HepG2 (cell line): ENCODE data around the gene RAB3A. TPM values are rescaled to one million over a fixed set of nuclear protein-coding genes. Genes with fewer than 3 reads are reported as not detected.

Source experiments
- EHMT2 ChIP-seq: fragments of 200-600 bp; sonication (generic); IDR thresholded peaks from 2 replicates; pipeline ENCODE4 v1.7.0; 2017; ENCODE audit warnings: antibody characterized with exemption, low read depth, low read length, borderline replicate concordance
- ETV5 ChIP-seq: IDR thresholded peaks from 2 replicates; pipeline ENCODE4 v1.6.1; 2018; ENCODE audit warnings: missing biosample characterization, missing genetic modification reagents, inconsistent platforms, borderline replicate concordance
- KLF9 ChIP-seq: IDR thresholded peaks from 2 replicates; pipeline ENCODE4 v1.6.1; 2016; ENCODE audit warnings: low read depth
- MTF1 ChIP-seq: sonication (generic); formaldehyde crosslinking; IDR thresholded peaks from 2 replicates; pipeline ENCODE4 v1.5.0; 2020; ENCODE audit warnings: missing genetic modification reagents
- NFE2 ChIP-seq: sonication (generic); formaldehyde crosslinking; IDR thresholded peaks from 2 replicates; pipeline ENCODE4 v1.4.0; 2020; ENCODE audit warnings: missing genetic modification reagents
- NR2F1 ChIP-seq, 2 experiments: fragments of 450-650 bp in 1 of 2; formaldehyde crosslinking in 1 of 2; IDR thresholded peaks; 2 replicates each; pipeline versions ENCODE4 v1.5.0 to v1.6.1; 2016 to 2020; ENCODE audit warnings: mild to moderate bottlenecking in 1 of 2, missing compliant biosample characterization in 1 of 2, missing genetic modification reagents in 1 of 2, moderate library complexity in 1 of 2
- PHF21A ChIP-seq: sonication (generic); formaldehyde crosslinking; IDR thresholded peaks from 2 replicates; pipeline ENCODE4 v1.5.0; 2020; ENCODE audit warnings: mild to moderate bottlenecking, missing genetic modification reagents
- SKIL ChIP-seq: sonication (generic); formaldehyde crosslinking; IDR thresholded peaks from 2 replicates; pipeline ENCODE4 v1.8.0; 2022; ENCODE audit warnings: missing genetic modification reagents, mild to moderate bottlenecking, moderate library complexity, borderline replicate concordance
- ZFYVE20 ChIP-seq: sonication (generic); formaldehyde crosslinking; IDR thresholded peaks from 2 replicates; pipeline ENCODE4 v1.8.0; 2023; ENCODE audit warnings: low read depth, mild to moderate bottlenecking, moderate library complexity, missing genetic modification reagents, borderline replicate concordance
- ZNF577 ChIP-seq: sonication (generic); formaldehyde crosslinking; IDR thresholded peaks from 2 replicates; pipeline ENCODE4 v1.4.0; 2020; ENCODE audit warnings: mild to moderate bottlenecking, low read depth, missing genetic modification reagents, borderline replicate concordance
- ZNF580 ChIP-seq: IDR thresholded peaks from 2 replicates; pipeline ENCODE4 v1.6.1; 2016; ENCODE audit warnings: low read depth, borderline replicate concordance
- ZNF687 ChIP-seq: sonication (generic); formaldehyde crosslinking; IDR thresholded peaks from 2 replicates; pipeline ENCODE4 v1.5.1; 2020; ENCODE audit warnings: mild to moderate bottlenecking, missing genetic modification reagents, moderate library complexity
- ZNF737 ChIP-seq: sonication (generic); formaldehyde crosslinking; IDR thresholded peaks from 2 replicates; pipeline ENCODE4 v1.5.0; 2020; ENCODE audit warnings: missing genetic modification reagents, mild to moderate bottlenecking, borderline replicate concordance
- ZNF746 ChIP-seq: sonication (generic); formaldehyde crosslinking; IDR thresholded peaks from 2 replicates; pipeline ENCODE4 v1.8.0; 2022; ENCODE audit warnings: mild to moderate bottlenecking, missing genetic modification reagents
- polyA plus RNA-seq, 8 experiments: library from polyadenylated mRNA; depleted of rRNA in 3 of 8; stranded (reverse) in 7 of 8; unstranded in 1 of 8; fragments of >200 nt; fragmentation: Illumina TruSeq in 4 of 8; extraction: Trizol in 4 of 8; gene quantifications; 2 replicates each; pipeline versions ENCODE4 v1.2.1 to v1.2.3, GENCODE V29; 2011 to 2016; ENCODE audit warnings: low read depth in 4 of 8, missing spikeins in 1 of 8, mixed read lengths in 1 of 8; ENCODE audit not compliant: insufficient read depth in 1 of 8
- total RNA-seq, 5 experiments: library from RNA; depleted of rRNA; stranded (reverse); fragments of >200 nt; fragmentation: Illumina TruSeq; extraction: Trizol; gene quantifications; 2 replicates each; pipeline ENCODE4 v1.2.3, GENCODE V29; 2016; ENCODE audit warnings: low read depth in 1 of 5
- TF ChIP-seq, protein P1 (sequence below): sonication (generic); formaldehyde crosslinking; IDR thresholded peaks from 2 replicates; pipeline ENCODE4 v1.4.0; 2020; ENCODE audit warnings: mild to moderate bottlenecking, missing genetic modification reagents, borderline replicate concordance
- TF ChIP-seq, protein P2 (sequence below): IDR thresholded peaks from 2 replicates; pipeline ENCODE4 v1.6.1; 2016; ENCODE audit warnings: missing compliant biosample characterization, missing genetic modification reagents, borderline replicate concordance
- TF ChIP-seq, protein P3 (sequence below), 2 experiments: fragments of 450-650 bp in 1 of 2; sonication (generic) in 1 of 2; formaldehyde crosslinking; IDR thresholded peaks; 2 replicates each; pipeline versions ENCODE4 v1.5.0 to v1.8.0; 2020 to 2022; ENCODE audit warnings: mild to moderate bottlenecking in 1 of 2, missing genetic modification reagents in 1 of 2

Gene RAB3A
- total and polyA plus RNA-seq, 2 of the 13 experiments (the other 11 are each of a cell fraction or from before 2014, with no cell fraction given), result 0.58 to 0.98 TPM

GRCh38 chr19:18233224-18233825 lies 29.5 kb upstream of the RAB3A start (continued):
- 0 out of 2 replicates have a peak, but pooled peaks have one; percentile 80 for TF ChIP-seq ZNF737 (CRISPR knock-in tag)
- TF ChIP-seq, protein P1, sequence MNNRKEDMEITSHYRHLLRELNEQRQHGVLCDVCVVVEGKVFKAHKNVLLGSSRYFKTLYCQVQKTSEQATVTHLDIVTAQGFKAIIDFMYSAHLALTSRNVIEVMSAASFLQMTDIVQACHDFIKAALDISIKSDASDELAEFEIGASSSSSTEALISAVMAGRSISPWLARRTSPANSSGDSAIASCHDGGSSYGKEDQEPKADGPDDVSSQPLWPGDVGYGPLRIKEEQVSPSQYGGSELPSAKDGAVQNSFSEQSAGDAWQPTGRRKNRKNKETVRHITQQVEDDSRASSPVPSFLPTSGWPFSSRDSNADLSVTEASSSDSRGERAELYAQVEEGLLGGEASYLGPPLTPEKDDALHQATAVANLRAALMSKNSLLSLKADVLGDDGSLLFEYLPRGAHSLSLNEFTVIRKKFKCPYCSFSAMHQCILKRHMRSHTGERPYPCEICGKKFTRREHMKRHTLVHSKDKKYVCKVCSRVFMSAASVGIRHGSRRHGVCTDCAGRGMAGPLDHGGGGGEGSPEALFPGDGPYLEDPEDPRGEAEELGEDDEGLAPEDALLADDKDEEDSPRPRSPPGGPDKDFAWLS, result no peak
- no peak for TF ChIP-seq PHF21A (CRISPR knock-in tag)
- peak; percentile 83; the same call in 1 of the 2 replicates for TF ChIP-seq KLF9 (CRISPR knock-in tag)
- peak; percentile 83; the same call in 1 of the 2 replicates for TF ChIP-seq MTF1 (CRISPR knock-in tag)
- peak; percentile 76; the same call in 1 of the 2 replicates for TF ChIP-seq ZNF577 (CRISPR knock-in tag)
- TF ChIP-seq ETV5 (CRISPR knock-in tag), result peak; percentile 41; the same call in 1 of the 2 replicates
- no peak for TF ChIP-seq NR2F1 (CRISPR knock-in tag; IDR thresholded peaks at IDR 0.05)
- TF ChIP-seq, protein P2, sequence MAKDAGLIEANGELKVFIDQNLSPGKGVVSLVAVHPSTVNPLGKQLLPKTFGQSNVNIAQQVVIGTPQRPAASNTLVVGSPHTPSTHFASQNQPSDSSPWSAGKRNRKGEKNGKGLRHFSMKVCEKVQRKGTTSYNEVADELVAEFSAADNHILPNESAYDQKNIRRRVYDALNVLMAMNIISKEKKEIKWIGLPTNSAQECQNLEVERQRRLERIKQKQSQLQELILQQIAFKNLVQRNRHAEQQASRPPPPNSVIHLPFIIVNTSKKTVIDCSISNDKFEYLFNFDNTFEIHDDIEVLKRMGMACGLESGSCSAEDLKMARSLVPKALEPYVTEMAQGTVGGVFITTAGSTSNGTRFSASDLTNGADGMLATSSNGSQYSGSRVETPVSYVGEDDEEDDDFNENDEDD (CRISPR knock-in tag), result 0 out of 2 replicates have a peak, but pooled peaks have one; percentile 23
- no peak for TF ChIP-seq ZFYVE20 (CRISPR knock-in tag)
- TF ChIP-seq ZNF687 (CRISPR knock-in tag), result peak; percentile 67
- TF ChIP-seq ZNF746, result peak; percentile 68; the same call in 1 of the 2 replicates
- no peak; the same call in 1 of the 2 replicates for TF ChIP-seq NFE2 (CRISPR knock-in tag)
- peak; percentile 93 for TF ChIP-seq ZNF580 (CRISPR knock-in tag)
- TF ChIP-seq, protein P3, sequence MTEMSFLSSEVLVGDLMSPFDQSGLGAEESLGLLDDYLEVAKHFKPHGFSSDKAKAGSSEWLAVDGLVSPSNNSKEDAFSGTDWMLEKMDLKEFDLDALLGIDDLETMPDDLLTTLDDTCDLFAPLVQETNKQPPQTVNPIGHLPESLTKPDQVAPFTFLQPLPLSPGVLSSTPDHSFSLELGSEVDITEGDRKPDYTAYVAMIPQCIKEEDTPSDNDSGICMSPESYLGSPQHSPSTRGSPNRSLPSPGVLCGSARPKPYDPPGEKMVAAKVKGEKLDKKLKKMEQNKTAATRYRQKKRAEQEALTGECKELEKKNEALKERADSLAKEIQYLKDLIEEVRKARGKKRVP (CRISPR knock-in tag; IDR thresholded peaks at IDR 0.05), result peak in 1 of 2 experiments; percentile 67; a peak in 2 of 4 replicates
- TF ChIP-seq EHMT2, result peak; percentile 100
- TF ChIP-seq SKIL (CRISPR knock-in tag), result peak; percentile 43; the same call in 1 of the 2 replicates
